Right atrium auricular region (tissue), 2 donors: ENCODE results near the gene FAM117B. TPM values are rescaled to one million over a fixed set of nuclear protein-coding genes. Genes with fewer than 3 reads are reported as not detected.

Experiments
- DNase-seq: peaks from one replicate; pipeline ENCODE4 v3.0.0-alpha.2; 2019; ENCODE audit warnings: low spot score
- H3K27ac ChIP-seq, 2 donors: fragments of 200-600 bp; sonication (generic); 1 replicate in 1 of 2; 2 replicates in 1 of 2; pipeline ENCODE4 v1.5.1; 2016 to 2019
- H3K27me3 ChIP-seq, 2 donors: fragments of 200-600 bp; sonication (generic); one replicate each; pipeline versions ENCODE4 v1.5.1 to v1.6.0; 2017 to 2019
- H3K36me3 ChIP-seq: fragments of 200-600 bp; sonication (generic); one replicate; pipeline ENCODE4 v1.5.1; 2016
- H3K4me1 ChIP-seq, 2 donors: fragments of 200-600 bp; sonication (generic); one replicate each; pipeline versions ENCODE4 v1.5.1 to v1.6.0; 2017 to 2019
- H3K4me3 ChIP-seq, 2 donors: fragments of 200-600 bp; sonication (generic); 1 replicate in 1 of 2; 2 replicates in 1 of 2; pipeline ENCODE4 v1.5.1; 2017 to 2019; ENCODE audit warnings: mild to moderate bottlenecking in 1 of 2, moderate library complexity in 1 of 2
- H3K9me3 ChIP-seq, 2 donors: fragments of 200-600 bp; sonication (generic); one replicate each; pipeline ENCODE4 v1.5.1; 2019
- total RNA-seq, 2 donors: library from RNA; depleted of rRNA; stranded (reverse); fragments of >200 nt; gene quantifications; one replicate each; pipeline ENCODE4 v1.1.0, GENCODE V29; 2016
- TF ChIP-seq, protein P1 (sequence below), 2 donors: fragments of 200-600 bp; sonication (generic); IDR thresholded peaks; one replicate each; pipeline ENCODE4 v1.5.1; 2019; ENCODE audit warnings: antibody characterized with exemption in 2 of 2

FAM117B gene
- total RNA-seq, 2 donors from 2014 or later = 3.3 to 5.2 TPM

DNA sequence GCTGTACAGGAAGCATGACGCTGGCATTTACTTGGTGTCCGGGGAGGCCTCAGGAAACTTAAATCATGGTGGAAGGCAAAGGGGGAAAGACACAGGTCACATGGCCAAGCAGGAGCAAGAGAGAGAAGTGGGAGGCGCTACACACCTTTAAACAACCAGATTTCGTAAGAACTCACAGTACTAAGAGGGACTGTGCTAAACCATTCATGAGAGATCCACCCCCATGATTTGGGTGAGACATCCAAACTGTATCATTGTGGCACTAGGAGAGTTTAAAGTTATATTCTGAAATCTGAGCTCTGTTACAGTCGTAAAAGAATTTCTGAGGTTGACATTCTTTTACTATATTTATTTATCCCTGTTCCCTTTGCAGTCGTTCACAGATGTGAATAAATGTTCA, 120.2 kb downstream of the FAM117B start:
- no peak overlapping the region for H3K27ac ChIP-seq
- TF ChIP-seq, protein P1, sequence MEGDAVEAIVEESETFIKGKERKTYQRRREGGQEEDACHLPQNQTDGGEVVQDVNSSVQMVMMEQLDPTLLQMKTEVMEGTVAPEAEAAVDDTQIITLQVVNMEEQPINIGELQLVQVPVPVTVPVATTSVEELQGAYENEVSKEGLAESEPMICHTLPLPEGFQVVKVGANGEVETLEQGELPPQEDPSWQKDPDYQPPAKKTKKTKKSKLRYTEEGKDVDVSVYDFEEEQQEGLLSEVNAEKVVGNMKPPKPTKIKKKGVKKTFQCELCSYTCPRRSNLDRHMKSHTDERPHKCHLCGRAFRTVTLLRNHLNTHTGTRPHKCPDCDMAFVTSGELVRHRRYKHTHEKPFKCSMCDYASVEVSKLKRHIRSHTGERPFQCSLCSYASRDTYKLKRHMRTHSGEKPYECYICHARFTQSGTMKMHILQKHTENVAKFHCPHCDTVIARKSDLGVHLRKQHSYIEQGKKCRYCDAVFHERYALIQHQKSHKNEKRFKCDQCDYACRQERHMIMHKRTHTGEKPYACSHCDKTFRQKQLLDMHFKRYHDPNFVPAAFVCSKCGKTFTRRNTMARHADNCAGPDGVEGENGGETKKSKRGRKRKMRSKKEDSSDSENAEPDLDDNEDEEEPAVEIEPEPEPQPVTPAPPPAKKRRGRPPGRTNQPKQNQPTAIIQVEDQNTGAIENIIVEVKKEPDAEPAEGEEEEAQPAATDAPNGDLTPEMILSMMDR (IDR thresholded peaks at IDR 0.05) = no peak

DNA sequence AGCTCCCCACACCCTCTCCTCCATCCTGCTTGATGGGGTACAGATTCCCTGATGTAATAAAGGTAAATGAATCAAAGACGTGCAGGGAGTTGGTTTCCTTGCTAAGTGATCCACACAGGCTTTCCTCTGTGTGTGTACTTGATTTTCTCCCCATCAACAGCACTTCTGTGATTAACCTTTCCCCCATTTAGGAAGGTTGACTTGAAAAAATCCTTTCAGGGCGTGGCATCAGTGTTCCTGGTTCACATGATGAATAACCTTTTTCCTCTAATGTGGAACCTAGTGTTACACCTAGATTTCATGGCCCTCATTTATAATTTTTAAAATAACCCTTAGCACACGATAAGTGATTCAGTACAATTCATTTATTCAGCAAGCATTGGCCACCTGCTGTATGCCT, 121.8 kb downstream of the FAM117B start:
- Histone ChIP-seq H3K4me3 (no peak overlapping the region), H3K27ac (no peak overlapping the region), H3K4me1 (no peaks in the 10 kb centered on the region), H3K9me3 (no peaks in the 10 kb centered on the region), H3K27me3 (no peaks in the 10 kb centered on the region), H3K36me3 (peaks cover 16% of the 10 kb centered on the region)
- DNase-seq = no peak
- TF ChIP-seq, protein P1 (IDR thresholded peaks at IDR 0.05) = no peak

More for the DNA sequence above, 120.2 kb downstream of the FAM117B start:
- H3K4me3 ChIP-seq = no peak overlapping the region
- no peaks in the 10 kb centered on the region for H3K9me3 ChIP-seq
- no peaks in the 10 kb centered on the region for H3K27me3 ChIP-seq
- H3K36me3 ChIP-seq = peaks cover 14% of the 10 kb centered on the region
- H3K4me1 ChIP-seq = no peaks in the 10 kb centered on the region
- DNase-seq = no peak

DNA sequence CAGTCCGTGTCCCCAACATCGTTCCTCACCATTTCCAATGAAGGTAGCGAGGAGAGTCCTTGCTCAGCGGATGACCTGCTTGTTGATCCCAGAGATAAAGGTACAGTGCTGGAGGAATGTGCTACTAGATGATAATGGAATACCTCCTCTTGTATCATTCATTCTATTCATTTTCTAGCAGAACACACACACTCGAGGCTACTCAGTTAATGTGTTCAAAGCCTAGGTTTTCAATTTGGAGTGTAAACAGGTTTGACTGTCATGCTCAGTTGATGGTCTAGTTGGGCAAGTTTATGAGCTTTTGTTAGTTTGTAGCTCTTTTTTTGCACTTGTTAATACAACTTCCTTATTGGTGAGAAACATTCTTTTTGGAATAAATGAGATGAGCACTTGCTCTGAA, 122.6 kb downstream of the FAM117B start:
- no peaks in the 10 kb centered on the region for H3K9me3 ChIP-seq
- peaks cover 16% of the 10 kb centered on the region for H3K36me3 ChIP-seq
- H3K27ac ChIP-seq = no peak overlapping the region
- TF ChIP-seq, protein P1 (IDR thresholded peaks at IDR 0.05) = no peak
- no peaks in the 10 kb centered on the region for H3K4me1 ChIP-seq
- DNase-seq = no peak
- H3K4me3 ChIP-seq = no peak overlapping the region
- H3K27me3 ChIP-seq = no peaks in the 10 kb centered on the region

DNA sequence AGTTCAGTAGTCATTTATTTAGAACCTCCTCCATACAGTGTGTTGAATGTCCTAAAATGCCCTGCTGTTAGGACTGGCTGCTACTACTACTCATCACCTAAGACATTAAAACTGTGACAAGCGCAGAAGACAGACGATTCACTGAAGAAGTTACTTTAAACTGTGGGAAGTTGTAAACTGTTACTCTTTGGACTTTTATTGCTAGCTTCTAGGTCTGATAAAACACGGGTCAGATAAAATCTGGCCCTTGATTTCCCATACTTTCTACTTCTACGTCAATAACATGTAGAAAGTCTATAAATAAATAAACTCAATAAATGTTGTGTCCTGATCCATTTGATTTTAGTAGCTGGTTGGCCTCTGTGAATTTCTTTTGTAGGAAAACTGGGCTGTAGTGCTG, 123.4 kb downstream of the FAM117B start:
- H3K27me3 ChIP-seq = no peaks in the 10 kb centered on the region
- H3K4me1 ChIP-seq = no peaks in the 10 kb centered on the region
- H3K27ac ChIP-seq = no peak overlapping the region
- H3K9me3 ChIP-seq = no peaks in the 10 kb centered on the region
- no peak for DNase-seq
- H3K4me3 ChIP-seq = no peak overlapping the region
- TF ChIP-seq, protein P1 (IDR thresholded peaks at IDR 0.05) = no peak
- H3K36me3 ChIP-seq = peaks cover 16% of the 10 kb centered on the region

DNA sequence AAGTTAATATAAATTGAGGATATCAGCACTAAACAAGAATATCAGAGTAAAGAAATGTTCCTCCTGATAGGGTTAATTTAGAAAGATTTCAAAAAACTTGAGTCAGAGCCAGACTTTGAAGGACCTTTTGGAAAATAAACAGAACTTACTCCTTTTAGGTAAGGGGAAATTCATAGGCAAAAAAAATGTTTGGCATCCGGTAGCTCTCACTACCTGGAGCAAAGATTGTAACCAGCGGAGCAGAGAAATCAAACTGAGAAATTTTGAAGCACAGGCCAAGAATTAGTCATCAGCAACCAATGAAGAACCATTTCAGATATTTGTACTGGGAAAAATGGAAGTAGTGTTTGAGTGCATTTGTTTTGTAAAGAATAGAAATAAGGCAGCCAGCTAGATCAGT, 123.8 kb downstream of the FAM117B start:
- no peaks in the 10 kb centered on the region for H3K27me3 ChIP-seq
- H3K36me3 ChIP-seq = peaks cover 16% of the 10 kb centered on the region
- H3K9me3 ChIP-seq = no peaks in the 10 kb centered on the region
- H3K27ac ChIP-seq = no peak overlapping the region
- no peak for DNase-seq
- TF ChIP-seq, protein P1 (IDR thresholded peaks at IDR 0.05) = no peak
- H3K4me1 ChIP-seq = no peaks in the 10 kb centered on the region
- no peak overlapping the region for H3K4me3 ChIP-seq

DNA sequence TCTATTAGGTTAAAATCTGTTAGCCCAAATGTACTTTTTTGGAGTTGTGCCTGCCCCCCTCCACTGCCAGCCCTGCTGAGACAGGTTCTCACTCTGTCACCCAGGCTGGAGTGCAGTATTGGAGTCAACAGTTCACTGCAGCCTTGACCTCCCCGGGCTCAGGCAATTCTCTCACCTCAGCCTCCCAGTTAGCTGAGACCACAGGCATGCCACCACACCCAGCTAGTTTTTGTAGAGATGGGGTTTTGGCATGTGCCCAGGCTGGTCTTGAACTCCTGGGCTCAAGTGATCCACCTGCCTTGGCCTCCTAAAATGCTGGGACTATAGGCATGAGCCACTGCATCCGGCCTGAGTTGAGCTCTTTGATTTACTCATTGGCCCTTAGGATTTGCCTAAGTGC, 126.1 kb downstream of the FAM117B start:
- Histone ChIP-seq H3K36me3 (peaks cover 22% of the 10 kb centered on the region), H3K4me3 (no peak overlapping the region), H3K27ac (no peak overlapping the region), H3K9me3 (no peaks in the 10 kb centered on the region), H3K27me3 (no peaks in the 10 kb centered on the region), H3K4me1 (no peaks in the 10 kb centered on the region)
- DNase-seq = no peak
- TF ChIP-seq, protein P1 (IDR thresholded peaks at IDR 0.05) = no peak
